GM23248 (cell line): ENCODE data around the gene SLC10A7.

Source experiments
- EZH2 ChIP-seq: fragments of 200-600 bp; sonication (generic); IDR thresholded peaks from 2 replicates; pipeline ENCODE4 v1.6.1; 2018; ENCODE audit warnings: antibody characterized with exemption, mild to moderate bottlenecking; ENCODE audit not compliant: insufficient read depth, poor library complexity, severe bottlenecking
- EZH2phosphoT487 ChIP-seq: fragments of 200-600 bp; sonication (generic); IDR thresholded peaks from 2 replicates; pipeline ENCODE4 v1.6.1; 2018; ENCODE audit warnings: antibody characterized with exemption, moderate library complexity, mild to moderate bottlenecking, low read depth; ENCODE audit not compliant: insufficient read depth

GRCh38 chr4:146432065-146432464 is 89.7 kb downstream of the SLC10A7 start:
- no peak for TF ChIP-seq EZH2phosphoT487
- no peak for TF ChIP-seq EZH2
